Measurements from ENCODE around the gene DNMBP. TPM values are rescaled to one million over a fixed set of nuclear protein-coding genes. Genes with fewer than 3 reads are reported as not detected.
"Not testable (repeated sequence)": the region's sequence is repeated elsewhere in the genome, so short reads cannot be mapped to it uniquely, and the experiment has no call there.

DNMBP gene
- total and polyA plus RNA-seq, 4 experiments from 2014 or later, result 1.4 to 4.0 (median 3.8) TPM; not detected in 1

GRCh38 chr10:99964791-99965190 is 45.0 kb downstream of the DNMBP start:
- ChIA-PET POLR2A (ENCODE audit: partially characterized antibody) (no interaction called here), CTCF (ENCODE audit: partially characterized antibody) (interaction anchor here (0.7 to 2.5 kb wide), 2 partner anchors 10 to 119 kb away, joined by 4 to 6 read pairs; no protein-coding TSS in a partner anchor)
- H3K4me1 ChIP-seq (ENCODE audit: insufficient read depth, low read length), result no peaks in the 10 kb centered on the region
- no peaks in the 10 kb centered on the region for H3K36me3 ChIP-seq (ENCODE audit: insufficient read depth, low read length)
- H3K4me3 Mint-ChIP-seq, result no peak overlapping the region
- no peak overlapping the region for H3K27ac ChIP-seq (ENCODE audit: low read depth, low read length)
- H3K4me1 Mint-ChIP-seq, result peaks cover 0 to 3% (median under 1%) of the 10 kb centered on the region in 4 donors
- H3K27me3 ChIP-seq (ENCODE audit: insufficient read depth, low read length), result no peaks in the 10 kb centered on the region
- H3K9me3 Mint-ChIP-seq, result no peaks in the 10 kb centered on the region
- no peak for DNase-seq
- H3K36me3 Mint-ChIP-seq, result peaks cover 5 to 14% of the 10 kb centered on the region in 2 donors
- H3K27ac Mint-ChIP-seq, result no peak overlapping the region
- H3K27me3 Mint-ChIP-seq, result no peaks in the 10 kb centered on the region
- intact Hi-C loops (cut with micrococcal nuclease), result no loop called here
- no peaks in the 10 kb centered on the region for H3K9me3 ChIP-seq (ENCODE audit: control insufficient read depth in 1 of 2, low read length in 2 of 2)
- no peak overlapping the region for H3K4me3 ChIP-seq (ENCODE audit: low read length in 2 of 2)

GRCh38 chr10:99963467-99964165 is 46.1 kb downstream of the DNMBP start:
- H3K36me3 Mint-ChIP-seq; intact Hi-C loops (cut with micrococcal nuclease): not testable (repeated sequence)

DNA sequence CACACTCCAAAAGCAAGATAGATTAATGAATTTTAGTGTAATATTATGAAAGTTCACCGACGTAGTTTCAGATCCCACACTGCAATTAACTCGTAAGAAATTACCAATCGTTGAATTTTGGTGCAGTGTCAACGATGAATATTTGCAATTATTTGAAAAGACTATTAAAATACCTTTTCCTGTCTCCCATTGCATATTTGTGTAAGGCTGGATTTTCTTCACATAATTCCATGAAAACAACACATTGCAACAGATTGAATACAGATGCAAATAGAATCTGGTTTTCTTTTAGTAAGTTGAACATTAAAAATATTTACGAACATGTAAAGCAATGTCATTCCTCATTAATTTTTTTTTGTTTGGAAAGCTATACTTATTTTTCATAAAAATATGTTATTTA is 50.9 kb downstream of the DNMBP start:
- Histone ChIP-seq H3K9me3 (ENCODE audit: control insufficient read depth in 1 of 2, low read length in 2 of 2) (no peaks in the 10 kb centered on the region), H3K27ac (ENCODE audit: low read depth, low read length) (no peak overlapping the region), H3K4me3 (ENCODE audit: low read length in 2 of 2) (no peak overlapping the region), H3K4me1 (ENCODE audit: insufficient read depth, low read length) (no peaks in the 10 kb centered on the region), H3K36me3 (ENCODE audit: insufficient read depth, low read length) (no peaks in the 10 kb centered on the region), H3K27me3 (ENCODE audit: insufficient read depth, low read length) (no peaks in the 10 kb centered on the region)
- Mint-ChIP-seq H3K27ac (no peak overlapping the region), H3K27me3 (no peaks in the 10 kb centered on the region), H3K36me3 (peaks cover 11 to 25% of the 10 kb centered on the region in 2 donors), H3K9me3 (no peaks in the 10 kb centered on the region), H3K4me3 (no peak overlapping the region), H3K4me1 (no peaks in the 10 kb centered on the region)
- POLR2A ChIA-PET (ENCODE audit: partially characterized antibody), result no interaction called here
- CTCF ChIA-PET (ENCODE audit: partially characterized antibody), result interaction anchor here (1.0 kb wide), 1 partner anchor 95 kb away, joined by 3 read pairs; no protein-coding TSS in a partner anchor
- intact Hi-C loops (cut with micrococcal nuclease), result no loop called here
- no peak for DNase-seq

More at GRCh38 chr10:99963467-99964165, 46.1 kb downstream of the DNMBP start:
- H3K27me3 ChIP-seq (ENCODE audit: insufficient read depth, low read length); H3K9me3 Mint-ChIP-seq; H3K4me1 Mint-ChIP-seq; H3K36me3 ChIP-seq (ENCODE audit: insufficient read depth, low read length); CTCF ChIA-PET (ENCODE audit: partially characterized antibody); H3K27me3 Mint-ChIP-seq; H3K27ac Mint-ChIP-seq; H3K27ac ChIP-seq (ENCODE audit: low read depth, low read length); H3K4me3 ChIP-seq (ENCODE audit: low read length in 2 of 2); H3K9me3 ChIP-seq (ENCODE audit: control insufficient read depth in 1 of 2, low read length in 2 of 2); POLR2A ChIA-PET (ENCODE audit: partially characterized antibody); DNase-seq; H3K4me1 ChIP-seq (ENCODE audit: insufficient read depth, low read length); H3K4me3 Mint-ChIP-seq: not testable (repeated sequence)

DNA sequence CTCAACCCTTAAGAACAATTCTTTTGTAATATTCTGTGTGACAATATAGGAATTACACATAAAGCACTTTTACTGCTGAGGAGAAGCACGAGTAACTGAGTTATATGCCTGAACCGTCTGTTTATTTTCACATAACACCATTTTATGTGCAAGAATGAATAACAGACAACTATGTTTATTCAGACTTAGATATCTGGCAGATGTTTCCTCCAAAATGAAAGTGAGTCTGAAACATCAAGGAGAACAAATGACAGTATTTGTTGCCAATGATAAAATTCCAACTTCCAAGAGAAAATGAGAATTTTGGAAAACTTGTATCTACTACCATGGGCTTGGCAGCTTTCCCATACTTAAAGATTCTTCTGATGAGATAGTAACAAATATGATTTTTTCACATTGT is 51.4 kb downstream of the DNMBP start:
- Mint-ChIP-seq H3K9me3 (no peaks in the 10 kb centered on the region), H3K36me3 (peaks cover 11 to 30% of the 10 kb centered on the region in 2 donors), H3K4me1 (no peaks in the 10 kb centered on the region), H3K4me3 (no peak overlapping the region), H3K27ac (no peak overlapping the region), H3K27me3 (no peaks in the 10 kb centered on the region)
- CTCF ChIA-PET (ENCODE audit: partially characterized antibody), result no interaction called here
- POLR2A ChIA-PET (ENCODE audit: partially characterized antibody), result no interaction called here
- Histone ChIP-seq H3K27me3 (ENCODE audit: insufficient read depth, low read length) (no peaks in the 10 kb centered on the region), H3K36me3 (ENCODE audit: insufficient read depth, low read length) (no peaks in the 10 kb centered on the region), H3K27ac (ENCODE audit: low read depth, low read length) (no peak overlapping the region), H3K4me1 (ENCODE audit: insufficient read depth, low read length) (no peaks in the 10 kb centered on the region), H3K4me3 (ENCODE audit: low read length in 2 of 2) (no peak overlapping the region), H3K9me3 (ENCODE audit: control insufficient read depth in 1 of 2, low read length in 2 of 2) (no peaks in the 10 kb centered on the region)
- no peak for DNase-seq
- intact Hi-C loops (cut with micrococcal nuclease), result no loop called here

DNA sequence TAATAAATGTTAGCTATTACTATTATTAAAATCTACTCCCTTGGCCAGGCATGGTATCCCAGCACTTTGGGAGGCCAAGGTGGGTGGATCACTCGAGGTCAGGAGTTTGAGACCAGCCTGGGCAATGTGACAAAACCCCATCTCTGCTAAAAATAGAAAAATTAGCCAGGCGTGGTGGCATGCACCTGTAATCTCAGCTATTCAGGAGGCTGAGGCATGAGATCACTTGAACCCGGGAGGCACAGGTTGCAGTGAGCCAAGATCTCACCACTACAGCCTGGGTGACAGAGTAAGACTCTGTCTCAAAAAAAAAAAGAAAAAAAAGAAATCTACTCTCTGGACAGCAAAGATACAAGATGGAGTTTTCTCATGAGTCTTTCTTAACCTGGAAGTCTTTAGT is 56.2 kb downstream of the DNMBP start:
- H3K36me3 Mint-ChIP-seq, result peaks cover 30 to 63% of the 10 kb centered on the region in 2 donors

GRCh38 chr10:99952799-99953198 is 56.9 kb downstream of the DNMBP start:
- Mint-ChIP-seq H3K27ac (no peak overlapping the region), H3K4me1 (no peaks in the 10 kb centered on the region), H3K27me3 (no peaks in the 10 kb centered on the region), H3K4me3 (no peak overlapping the region), H3K9me3 (peaks cover 2 to 30% (median 19%) of the 10 kb centered on the region in 8 donors), H3K36me3 (peaks cover 30 to 63% of the 10 kb centered on the region in 2 donors)
- POLR2A ChIA-PET (ENCODE audit: partially characterized antibody), result no interaction called here
- Histone ChIP-seq H3K27ac (ENCODE audit: low read depth, low read length) (no peak overlapping the region), H3K27me3 (ENCODE audit: insufficient read depth, low read length) (no peaks in the 10 kb centered on the region), H3K4me1 (ENCODE audit: insufficient read depth, low read length) (no peaks in the 10 kb centered on the region), H3K9me3 (ENCODE audit: control insufficient read depth in 1 of 2, low read length in 2 of 2) (no peaks in the 10 kb centered on the region), H3K4me3 (ENCODE audit: low read length in 2 of 2) (no peak overlapping the region), H3K36me3 (ENCODE audit: insufficient read depth, low read length) (no peaks in the 10 kb centered on the region)
- CTCF ChIA-PET (ENCODE audit: partially characterized antibody), result interaction anchor here (0.8 kb wide), 1 partner anchor 23 kb away, joined by 3 read pairs; no protein-coding TSS in a partner anchor
- DNase-seq, result no peak
- intact Hi-C loops (cut with micrococcal nuclease), result no loop called here

More for the DNA sequence above, 56.2 kb downstream of the DNMBP start:
- CTCF ChIA-PET (ENCODE audit: partially characterized antibody); H3K27ac Mint-ChIP-seq; H3K4me3 Mint-ChIP-seq; H3K4me3 ChIP-seq (ENCODE audit: low read length in 2 of 2); H3K4me1 Mint-ChIP-seq; H3K27me3 ChIP-seq (ENCODE audit: insufficient read depth, low read length); POLR2A ChIA-PET (ENCODE audit: partially characterized antibody); H3K27ac ChIP-seq (ENCODE audit: low read depth, low read length); H3K9me3 ChIP-seq (ENCODE audit: control insufficient read depth in 1 of 2, low read length in 2 of 2); intact Hi-C loops (cut with micrococcal nuclease); H3K36me3 ChIP-seq (ENCODE audit: insufficient read depth, low read length); H3K4me1 ChIP-seq (ENCODE audit: insufficient read depth, low read length); H3K27me3 Mint-ChIP-seq; DNase-seq: not testable (repeated sequence)
- H3K9me3 Mint-ChIP-seq, result peaks cover 2 to 30% (median 19%) of the 10 kb centered on the region in 8 donors

GRCh38 chr10:99946051-99946450 is 63.7 kb downstream of the DNMBP start:
- H3K36me3 Mint-ChIP-seq, result peaks cover 9 to 21% of the 10 kb centered on the region in 2 donors
- intact Hi-C loops (cut with micrococcal nuclease), result not testable (repeated sequence)
- CTCF ChIA-PET (ENCODE audit: partially characterized antibody), result interaction anchor here (0.7 kb wide), 1 partner anchor 101 kb away, joined by 3 read pairs; no protein-coding TSS in a partner anchor

More at GRCh38 chr10:99946051-99946450, 63.7 kb downstream of the DNMBP start:
- H3K27me3 Mint-ChIP-seq; H3K4me3 ChIP-seq (ENCODE audit: low read length in 2 of 2); H3K9me3 ChIP-seq (ENCODE audit: control insufficient read depth in 1 of 2, low read length in 2 of 2); H3K4me3 Mint-ChIP-seq; DNase-seq; H3K27ac Mint-ChIP-seq; POLR2A ChIA-PET (ENCODE audit: partially characterized antibody); H3K4me1 Mint-ChIP-seq; H3K36me3 ChIP-seq (ENCODE audit: insufficient read depth, low read length); H3K4me1 ChIP-seq (ENCODE audit: insufficient read depth, low read length); H3K27ac ChIP-seq (ENCODE audit: low read depth, low read length); H3K27me3 ChIP-seq (ENCODE audit: insufficient read depth, low read length): not testable (repeated sequence)
- H3K9me3 Mint-ChIP-seq, result peaks cover 0 to 14% (median 9%) of the 10 kb centered on the region in 8 donors

Measured in CD4-positive, alpha-beta memory T cell (primary cell).